Limb (tissue), 2 donors: ENCODE results near the gene ZFYVE27.

Experiments
- DNase-seq, 2 donors: peaks; one replicate each; pipeline ENCODE4 v3.0.0-alpha.2; 2016; ENCODE audit errors: extremely low spot score in 2 of 2

The ZFYVE27 gene

DNA sequence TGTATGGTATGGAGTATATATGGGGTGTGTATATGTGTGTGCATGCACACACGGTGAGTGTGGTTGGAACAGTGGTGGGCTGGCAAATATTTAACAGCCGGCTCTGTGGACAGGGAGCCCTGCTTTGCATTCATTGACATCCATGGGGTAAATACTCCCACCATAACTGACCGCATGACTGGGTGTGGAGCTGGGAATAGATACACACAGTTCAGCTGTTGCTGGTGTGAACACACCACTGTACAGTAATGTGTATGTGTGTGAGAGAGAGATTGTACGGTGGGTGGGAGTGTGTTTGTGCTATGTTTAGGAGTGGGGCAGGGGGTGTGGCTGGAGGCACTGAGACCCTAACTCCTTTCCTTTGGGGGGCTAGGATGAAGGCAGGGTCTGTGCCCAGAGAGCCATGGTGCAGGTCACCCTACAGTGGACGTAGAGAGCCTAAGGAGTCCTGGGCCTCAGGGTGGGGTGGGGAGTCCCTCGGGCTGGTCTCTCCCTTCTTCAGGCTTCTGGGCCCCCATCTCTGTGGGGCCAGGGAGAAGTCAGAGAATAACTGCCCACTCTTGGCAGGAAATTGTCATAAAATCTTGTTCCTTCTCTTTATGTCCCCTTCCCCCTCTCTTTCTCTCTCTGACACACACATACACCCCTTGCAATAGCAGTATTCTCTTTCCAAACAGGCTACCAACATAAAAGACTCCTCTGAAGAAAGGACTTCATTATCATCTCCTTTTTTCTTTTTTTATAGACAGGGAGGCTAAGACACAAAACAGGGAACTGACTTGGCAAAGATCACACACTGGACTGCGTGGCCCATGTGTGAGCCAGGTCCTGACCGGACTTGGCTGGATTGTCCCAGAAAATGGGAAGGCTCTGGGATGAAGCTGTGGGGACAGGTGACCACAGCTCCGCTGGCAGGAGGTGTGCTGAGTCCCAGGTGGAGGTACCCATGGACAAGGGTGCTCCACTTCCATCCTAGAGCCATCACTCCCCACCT lies 31.7 kb downstream of the ZFYVE27 start:
- DNase-seq, result no peak

DNA sequence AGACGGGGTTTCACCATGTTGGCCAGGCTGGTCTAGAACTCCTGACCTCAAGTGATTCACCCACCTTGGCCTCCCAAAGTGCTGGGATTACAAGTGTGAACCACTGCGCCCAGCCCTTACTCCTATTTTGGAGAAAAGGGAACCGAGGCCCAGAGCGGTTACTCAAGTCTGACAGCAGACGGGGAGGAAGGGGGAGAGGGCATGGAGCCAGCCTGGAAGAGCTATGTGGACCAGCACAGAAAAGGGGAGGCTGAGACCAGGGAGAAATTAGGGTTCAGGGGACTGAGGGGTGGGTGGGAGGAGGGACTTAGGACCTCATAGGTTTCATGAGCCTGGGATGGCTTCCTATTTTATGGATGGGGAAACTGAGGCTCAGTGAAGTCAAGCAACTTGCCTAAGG lies 33.3 kb downstream of the ZFYVE27 start:
- no peak for DNase-seq

GRCh38 chr10:97771055-97771891 lies 34.3 kb downstream of the ZFYVE27 start:
- DNase-seq, result peak in 1 of 2 donors; percentile 61

DNA sequence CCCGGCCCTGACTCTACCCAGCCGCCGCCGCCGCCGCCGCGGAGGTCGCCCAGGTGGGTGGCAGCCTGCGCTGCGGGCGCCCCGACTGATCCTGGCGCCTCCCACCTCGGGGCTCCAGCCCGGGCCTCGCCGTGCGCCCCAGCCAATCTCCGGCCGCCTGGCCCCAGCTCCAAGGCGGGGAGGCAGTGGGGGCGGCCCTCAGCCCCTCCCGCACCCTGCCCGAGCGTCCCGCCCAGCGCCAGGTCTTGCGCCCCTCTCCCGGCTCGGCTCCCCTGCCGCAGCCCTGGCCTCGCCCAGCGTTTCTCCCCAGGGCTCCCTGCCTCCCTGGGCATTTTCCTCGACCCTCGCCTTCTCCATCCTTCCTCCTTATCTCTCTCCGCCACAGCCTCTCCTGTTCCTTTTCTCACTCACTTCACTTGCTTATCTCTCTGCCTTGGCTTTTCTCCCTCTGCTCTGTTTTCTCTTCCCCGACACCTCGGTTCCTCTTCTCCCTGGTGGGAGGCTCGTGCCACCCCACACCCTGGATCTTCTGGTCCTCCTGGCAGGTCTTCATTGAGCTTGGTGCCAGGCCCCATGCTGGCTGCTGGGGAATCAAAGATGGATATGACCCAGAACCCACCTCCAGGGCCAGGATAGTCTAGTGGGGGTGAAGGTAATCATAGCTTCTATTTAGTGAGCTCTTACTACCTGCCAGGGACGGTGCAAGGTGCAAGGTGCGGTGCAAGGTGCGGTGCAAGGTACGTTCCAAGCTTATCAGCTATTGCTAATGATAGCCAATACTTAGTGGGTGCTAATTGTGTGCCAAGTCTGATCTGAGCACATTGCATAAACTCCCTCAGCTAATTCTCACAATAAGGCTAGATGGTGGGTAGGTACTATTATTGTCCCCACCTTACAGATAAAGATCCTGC lies 35.2 kb downstream of the ZFYVE27 start, which contains the start of gene SFRP5:
TSS of gene SFRP5 (minus strand) at position 87 of the 911 bp plus-strand sequence. CDS start 166 bp downstream, outside the sequence.
- DNase-seq, result no peak

- DNase-seq, result no peak
Measured at GRCh38 chr10:97773096-97773495, 36.2 kb downstream of the ZFYVE27 start.

DNA sequence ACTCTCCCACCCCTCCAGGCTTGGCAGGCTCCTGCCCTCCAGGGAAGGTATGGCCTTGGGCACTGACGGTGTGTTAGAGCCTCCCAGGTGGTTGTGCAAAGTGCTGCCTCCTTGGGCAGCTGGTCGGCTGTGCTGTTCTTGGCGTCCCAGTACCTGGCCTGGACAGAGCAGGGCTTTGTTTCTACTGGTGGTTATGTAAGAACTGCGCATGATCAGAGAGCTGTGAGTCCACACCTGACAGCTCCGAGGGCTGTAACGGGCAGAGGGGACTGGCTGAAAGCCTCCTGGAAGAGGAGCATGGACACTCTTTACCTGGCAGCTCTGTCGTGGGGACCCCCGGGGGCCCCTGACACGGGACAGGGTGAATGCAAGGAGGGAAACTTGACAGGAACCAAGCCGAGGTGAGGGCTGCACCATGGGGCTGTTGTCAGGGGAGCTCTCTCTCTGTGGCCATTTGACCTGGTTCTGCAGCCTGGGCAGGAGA lies 37.9 kb downstream of the ZFYVE27 start:
- no peak for DNase-seq

- DNase-seq, result no peak
Measured at GRCh38 chr10:97777143-97777542, 40.2 kb downstream of the ZFYVE27 start.

- no peak for DNase-seq
Measured at GRCh38 chr10:97778452-97779302, 41.7 kb downstream of the ZFYVE27 start.

DNA sequence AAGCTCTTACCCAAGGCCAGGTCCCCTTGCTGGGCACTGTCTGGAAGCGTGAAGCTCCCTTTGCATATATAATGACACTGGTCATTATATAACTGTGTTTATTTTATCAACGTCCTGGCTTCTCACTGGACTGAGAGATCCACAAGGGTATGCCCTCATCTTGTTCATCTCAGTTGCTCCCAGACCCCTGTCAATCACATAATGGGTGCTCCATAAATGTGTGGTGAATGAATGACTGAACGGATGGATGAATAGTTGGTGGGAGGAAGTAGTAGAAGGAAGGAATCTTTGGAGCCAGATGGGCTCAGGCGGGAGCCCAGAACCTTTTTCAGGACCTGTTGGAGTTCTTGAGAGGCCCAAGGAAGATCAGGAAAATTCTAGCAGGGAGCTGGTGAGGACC lies 42.6 kb downstream of the ZFYVE27 start:
- no peak for DNase-seq

- no peak for DNase-seq
Measured at GRCh38 chr10:97779975-97780374, 43.0 kb downstream of the ZFYVE27 start.

DNA sequence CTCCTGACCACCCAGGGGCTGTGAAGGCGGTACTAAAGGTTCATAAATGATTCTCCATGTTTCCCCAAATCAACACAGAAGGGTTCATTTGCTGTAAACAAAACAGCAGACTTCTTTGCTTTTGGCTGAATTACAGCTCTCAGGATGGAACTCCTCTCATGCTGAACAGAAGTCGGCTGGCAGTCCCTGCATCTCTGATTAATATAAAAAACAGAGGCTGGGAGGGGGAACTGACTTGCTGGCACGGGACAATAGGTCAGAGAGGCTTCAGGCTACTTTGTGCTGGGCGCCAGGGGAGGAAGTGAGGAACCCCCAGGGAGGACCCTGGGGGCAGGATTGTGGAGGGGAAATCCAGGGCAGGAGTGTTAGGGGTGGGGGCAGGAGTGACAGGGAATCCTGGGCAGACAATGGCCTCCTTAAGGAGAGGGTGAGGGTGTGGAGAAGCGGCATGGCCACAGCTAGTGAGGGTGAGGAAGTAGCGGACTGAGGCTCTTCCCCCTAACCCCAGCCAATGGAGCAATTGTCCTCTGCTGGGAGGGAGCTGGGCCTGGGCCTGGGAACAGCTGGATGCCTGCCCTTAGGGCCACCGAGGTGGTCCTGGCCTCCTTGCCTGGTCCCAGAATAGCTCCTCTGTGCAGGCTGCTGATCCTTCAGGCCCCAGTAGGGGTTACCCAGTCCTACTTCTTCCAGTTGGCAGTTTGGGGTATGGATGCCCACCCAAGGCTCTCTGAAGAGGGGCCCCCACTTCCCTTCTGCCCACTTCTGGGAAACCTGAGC lies 44.1 kb downstream of the ZFYVE27 start:
- no peak for DNase-seq

DNA sequence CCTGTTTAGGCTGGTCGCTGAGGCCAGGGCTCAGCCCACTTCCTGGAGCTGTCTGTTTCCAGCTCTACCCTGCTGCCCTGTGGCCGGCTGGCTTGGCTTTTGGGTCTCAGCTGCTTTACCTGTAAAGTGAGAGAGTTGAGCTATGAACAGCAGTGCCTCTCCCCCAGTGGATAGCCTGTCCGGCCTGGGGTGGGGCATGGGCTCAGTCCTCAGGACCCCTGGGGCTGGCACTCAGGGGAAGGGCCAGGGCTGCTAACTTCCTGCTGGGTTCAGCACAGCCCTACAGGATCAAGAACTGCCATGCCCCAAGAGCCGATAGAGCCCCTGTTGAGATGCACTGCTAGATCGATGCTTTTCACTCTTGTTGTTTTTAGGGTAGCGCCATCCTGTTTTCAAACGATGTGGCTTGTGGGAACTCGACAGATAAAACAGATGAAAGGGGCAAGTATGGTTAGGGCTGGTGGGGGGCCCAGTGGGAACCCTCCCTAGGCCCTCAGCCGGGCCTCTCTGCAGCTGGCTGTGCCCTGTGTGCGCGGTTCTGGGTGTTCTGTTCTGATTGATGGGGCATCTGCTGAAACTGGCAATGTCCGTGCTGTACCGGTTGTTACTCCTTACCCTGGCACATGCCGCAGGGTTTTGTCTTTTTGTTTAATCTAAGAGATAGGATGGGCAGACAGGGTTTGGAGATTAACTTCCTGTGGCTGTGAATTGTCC lies 44.8 kb downstream of the ZFYVE27 start:
- DNase-seq, result no peak

DNA sequence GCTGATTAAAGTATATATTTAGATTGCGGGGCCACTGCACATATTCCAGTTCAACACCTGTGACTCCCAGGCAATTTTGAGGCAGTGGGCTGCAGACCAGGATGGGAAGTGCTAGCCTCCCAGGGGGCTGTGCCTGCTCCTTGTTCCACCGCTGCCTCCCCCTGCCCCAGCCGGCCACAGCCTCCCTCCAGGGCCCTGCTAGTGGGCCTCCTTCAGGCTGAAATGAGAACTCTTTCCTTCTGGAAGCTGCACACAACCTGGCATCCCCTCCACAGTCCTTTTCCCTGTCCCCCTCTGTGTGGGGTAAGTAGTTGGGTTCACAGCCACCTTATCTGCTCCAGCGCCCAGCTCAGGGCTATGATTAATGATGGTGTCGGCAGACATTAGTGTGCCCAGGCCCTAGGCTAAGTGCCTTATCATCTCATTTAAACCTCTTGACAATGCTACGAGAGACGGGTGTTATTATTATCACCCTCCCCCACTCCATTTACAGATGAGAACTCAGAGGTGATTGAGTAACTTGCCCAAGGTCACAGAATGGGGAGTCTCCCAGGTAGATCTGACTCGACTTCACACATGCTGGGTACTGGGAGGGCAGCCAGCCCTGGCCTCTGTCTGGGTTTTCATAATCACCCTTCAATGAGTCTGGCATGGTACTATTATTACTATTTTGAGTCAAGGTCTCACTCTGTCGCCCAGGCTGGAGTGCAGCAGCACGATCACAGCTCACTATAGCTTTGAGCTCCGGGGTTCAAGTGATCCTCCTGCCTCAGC lies 45.7 kb downstream of the ZFYVE27 start:
- no peak for DNase-seq

GRCh38 chr10:97784200-97784810 lies 47.4 kb downstream of the ZFYVE27 start:
- DNase-seq, result no peak

DNA sequence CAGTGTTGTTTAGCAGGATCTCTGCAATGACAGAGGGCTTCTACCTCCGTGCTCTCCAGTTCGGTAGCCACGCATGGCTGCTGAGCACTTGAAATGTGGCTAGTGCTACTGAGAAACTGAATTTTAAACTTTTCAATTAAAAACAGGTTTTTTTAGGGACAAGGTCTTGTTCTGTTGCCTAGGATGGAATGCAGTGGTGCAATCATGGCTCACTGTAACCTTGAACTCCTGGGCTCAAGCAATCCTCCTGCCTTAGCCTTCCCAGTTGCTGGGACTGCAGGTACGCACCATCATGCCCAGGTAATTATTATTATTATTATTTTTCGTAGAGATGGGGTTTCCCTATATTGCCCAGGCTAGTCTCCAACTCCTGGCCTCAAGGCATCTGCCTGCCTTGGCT lies 48.3 kb downstream of the ZFYVE27 start:
- DNase-seq, result no peak

DNA sequence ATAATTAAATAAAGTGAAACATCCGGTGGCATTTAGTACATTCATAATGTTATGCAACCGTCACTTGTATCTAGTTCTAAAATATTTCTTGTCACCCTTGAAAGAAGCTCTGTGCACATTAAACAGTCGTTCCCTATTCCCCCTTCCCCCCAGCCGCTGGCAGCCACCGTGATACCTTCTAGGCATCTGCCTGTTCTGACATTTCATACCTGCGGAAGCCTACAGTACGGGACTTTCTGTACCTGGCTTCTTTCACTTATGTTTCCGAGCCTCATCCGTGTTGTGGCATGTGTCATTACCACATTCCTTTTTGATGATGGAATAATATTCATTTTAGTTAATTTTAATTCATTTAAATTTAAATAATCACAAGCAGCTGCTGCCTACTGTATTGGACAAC lies 48.8 kb downstream of the ZFYVE27 start:
- no peak for DNase-seq
